ENCODE data around the gene NUDT16L1. TPM values are rescaled to one million over a fixed set of nuclear protein-coding genes. Genes with fewer than 3 reads are reported as not detected.

NUDT16L1 gene
- total and polyA plus RNA-seq, 2 of the 4 experiments (the other 2 are of a cell fraction) = 22.9 to 44.3 TPM

GRCh38 chr16:4679156-4679849 lies 14.1 kb upstream of the NUDT16L1 start:
- Histone ChIP-seq H3K79me1 (ENCODE audit: low read depth in 1 of 2, low read length in 2 of 2) (peaks cover 6 to 25% of the 10 kb centered on the region in 2 experiments; a peak in 2 of 4 replicates), H3K56ac (ENCODE audit: extremely low read depth, insufficient read depth, low read length) (no peak overlapping the region), H3K18ac (ENCODE audit: low read depth, low read length) (no peak overlapping the region), H4K20me1 (ENCODE audit: insufficient read depth, low read length) (no peaks in the 10 kb centered on the region; the same call in 1 of the 2 replicates), H4K8ac (ENCODE audit: low read depth in 2 of 2, low read length in 2 of 2) (0 out of 4 replicates have a peak overlapping the region, but pooled peaks of 1 of the 2 experiments have one; percentile 67), H3K23ac (ENCODE audit: low read depth, low read length) (no peak overlapping the region; the same call in 1 of the 2 replicates), H3K4ac (ENCODE audit: low read depth, low read length) (0 out of 2 replicates have a peak overlapping the region, but pooled peaks have one; percentile 43), H3K4me2 (ENCODE audit: low read depth, low read length) (peak overlapping the region; percentile 57), H2BK15ac (ENCODE audit: low read depth, low read length) (no peak overlapping the region), H2BK20ac (ENCODE audit: low read depth, low read length) (no peak overlapping the region), H3K36me3 (ENCODE audit: control insufficient read depth, insufficient read depth, low read length) (peaks cover 60% of the 10 kb centered on the region; the same call in 1 of the 2 replicates), H3K4me3 (ENCODE audit: insufficient read depth, low read depth, low read length) (no peak overlapping the region), H3K27me3 (ENCODE audit: control insufficient read depth, insufficient read depth, low read length) (no peaks in the 10 kb centered on the region), H2AFZ (replicated peaks; ENCODE audit: low read length, poor library complexity) (peak overlapping the region; percentile 79), H3K9me3 (ENCODE audit: control insufficient read depth, insufficient read depth, low read length) (no peaks in the 10 kb centered on the region), H3K27ac (ENCODE audit: insufficient read depth, low read length) (peak overlapping the region; percentile 77), H2BK5ac (ENCODE audit: low read depth, low read length, poor library complexity, severe bottlenecking) (peak overlapping the region; percentile 59), H3K9me1 (ENCODE audit: insufficient read depth, low read length) (no peaks in the 10 kb centered on the region), H2AK5ac (ENCODE audit: low read depth, low read length) (peak overlapping the region; percentile 28; the same call in 1 of the 2 replicates), H3K9ac (ENCODE audit: low read depth, low read length) (no peak overlapping the region), H2AK9ac (replicated peaks; ENCODE audit: low read depth, low read length, poor library complexity) (peak overlapping the region; percentile 65), H3K14ac (replicated peaks; ENCODE audit: low read depth, low read length) (peak overlapping the region; percentile 66), H4K91ac (ENCODE audit: insufficient read depth, low read depth, low read length) (0 out of 2 replicates have a peak overlapping the region, but pooled peaks have one; percentile 47), H2BK120ac (ENCODE audit: low read depth, low read length) (no peak overlapping the region), H3K4me1 (ENCODE audit: control insufficient read depth, insufficient read depth, low read length) (peaks cover 2% of the 10 kb centered on the region; the same call in 1 of the 2 replicates), H4K5ac (ENCODE audit: low read depth, low read length) (no peak overlapping the region)
- 85% methylated on average over 3 of the region's 20 CpGs; no CpG with 5 or more reads in 1 of the 2 experiments for WGBS, 2 experiments (ENCODE audit: extremely low coverage in 2 of 2, insufficient read length in 1 of 2)
- intact Hi-C loops (cut with micrococcal nuclease) = no loop called here
- dilution Hi-C loops (cut with HindIII; ENCODE audit: low sequenced_read_pairs, unreplicated experiment) = no loop called here
- ChIA-PET POLR2A (ENCODE audit: unreplicated experiment) (no interaction called here), CTCF (no interaction called here)
- no peak for ATAC-seq (ENCODE audit: low read depth)
- DNase-seq = no peak
- TF ChIP-seq BHLHE40 (IDR thresholded peaks at IDR 0.05; ENCODE audit: low read depth, low read length) (no peak), RCOR1 (IDR thresholded peaks at IDR 0.05; ENCODE audit: insufficient replicate concordance, low read length) (no peak), CTCF (conservative IDR thresholded peaks at IDR 0.05; ENCODE audit: low read depth, low read length) (no peak), USF2 (IDR thresholded peaks at IDR 0.05; ENCODE audit: low read depth, low read length) (no peak), SMC3 (IDR thresholded peaks at IDR 0.05; ENCODE audit: low read depth, low read length) (no peak), RAD21 (IDR thresholded peaks at IDR 0.05; ENCODE audit: low read length) (no peak), MXI1 (IDR thresholded peaks at IDR 0.05; ENCODE audit: borderline replicate concordance, low read depth, low read length) (no peak), NFE2L2 (IDR thresholded peaks at IDR 0.05; ENCODE audit: low read depth, low read length) (no peak)
- no TSS peak for BruUV-seq (replicated peaks)
- in situ Hi-C loops (cut with MboI; ENCODE audit: low sequenced_read_pairs) = no loop called here
